Subcutaneous adipose tissue (tissue), 4 donors: ENCODE data around the gene TMX3. TPM values are rescaled to one million over a fixed set of nuclear protein-coding genes. Genes with fewer than 3 reads are reported as not detected.

Source experiments
- total RNA-seq, 4 donors: library from RNA; depleted of rRNA; stranded (reverse); fragments of >200 nt; gene quantifications; one replicate each; pipeline ENCODE4 v1.1.0, GENCODE V29; 2016
- TF ChIP-seq, protein P1 (sequence below): fragments of 450-650 bp; IDR thresholded peaks from one replicate; pipeline ENCODE4 v1.5.1; 2016; ENCODE audit warnings: low read depth, mild to moderate bottlenecking, control low read depth, antibody characterized with exemption, moderate library complexity

Gene TMX3
- total RNA-seq, 4 donors from 2014 or later: 44.6 to 89.8 (median 58.8) TPM

DNA sequence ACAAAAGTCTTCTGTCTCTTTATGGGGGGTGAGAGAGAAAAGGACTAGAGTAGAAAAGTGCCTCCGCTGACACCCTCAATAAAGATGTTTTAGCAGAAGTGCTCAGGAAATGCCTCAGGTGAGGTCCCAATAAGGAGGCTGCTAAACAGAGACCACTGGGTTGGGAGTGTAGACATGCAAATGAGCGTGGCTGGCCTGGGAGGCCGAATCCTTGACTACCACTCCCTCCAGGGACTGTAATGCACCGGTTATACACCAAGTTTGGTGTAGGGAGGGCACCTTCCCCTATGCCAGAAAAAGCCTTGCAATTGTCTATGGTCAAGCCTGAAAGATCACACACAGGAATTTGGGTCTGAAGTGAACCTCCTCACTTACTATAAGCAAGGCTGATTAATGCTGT, 1.8 kb downstream of the TMX3 start:
- TF ChIP-seq, protein P1, sequence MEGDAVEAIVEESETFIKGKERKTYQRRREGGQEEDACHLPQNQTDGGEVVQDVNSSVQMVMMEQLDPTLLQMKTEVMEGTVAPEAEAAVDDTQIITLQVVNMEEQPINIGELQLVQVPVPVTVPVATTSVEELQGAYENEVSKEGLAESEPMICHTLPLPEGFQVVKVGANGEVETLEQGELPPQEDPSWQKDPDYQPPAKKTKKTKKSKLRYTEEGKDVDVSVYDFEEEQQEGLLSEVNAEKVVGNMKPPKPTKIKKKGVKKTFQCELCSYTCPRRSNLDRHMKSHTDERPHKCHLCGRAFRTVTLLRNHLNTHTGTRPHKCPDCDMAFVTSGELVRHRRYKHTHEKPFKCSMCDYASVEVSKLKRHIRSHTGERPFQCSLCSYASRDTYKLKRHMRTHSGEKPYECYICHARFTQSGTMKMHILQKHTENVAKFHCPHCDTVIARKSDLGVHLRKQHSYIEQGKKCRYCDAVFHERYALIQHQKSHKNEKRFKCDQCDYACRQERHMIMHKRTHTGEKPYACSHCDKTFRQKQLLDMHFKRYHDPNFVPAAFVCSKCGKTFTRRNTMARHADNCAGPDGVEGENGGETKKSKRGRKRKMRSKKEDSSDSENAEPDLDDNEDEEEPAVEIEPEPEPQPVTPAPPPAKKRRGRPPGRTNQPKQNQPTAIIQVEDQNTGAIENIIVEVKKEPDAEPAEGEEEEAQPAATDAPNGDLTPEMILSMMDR: no peak

GRCh38 chr18:68707646-68708045, 7.3 kb downstream of the TMX3 start:
- TF ChIP-seq, protein P1: no peak

- TF ChIP-seq, protein P1: no peak
These were observed 9.8 kb downstream of the TMX3 start for GRCh38 chr18:68705119-68705518.

DNA sequence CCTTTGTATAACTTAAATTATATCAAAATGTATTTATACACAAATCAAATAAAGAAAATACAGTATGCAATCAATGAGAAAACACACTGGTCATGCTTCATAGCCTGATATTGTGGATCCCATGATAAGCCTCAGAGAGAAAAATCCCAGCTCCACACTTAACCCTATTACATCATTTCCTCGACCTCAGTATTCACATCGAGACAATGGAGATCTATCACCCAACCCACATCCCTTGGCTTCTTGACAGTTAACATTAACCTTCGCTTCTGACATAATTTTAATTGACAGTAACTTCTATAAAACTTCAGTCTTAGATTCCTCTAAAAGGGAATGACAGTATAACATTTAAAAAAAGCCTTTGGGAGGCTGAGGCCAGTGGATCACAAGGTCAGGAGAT, 11.6 kb downstream of the TMX3 start:
- TF ChIP-seq, protein P1: no peak

DNA sequence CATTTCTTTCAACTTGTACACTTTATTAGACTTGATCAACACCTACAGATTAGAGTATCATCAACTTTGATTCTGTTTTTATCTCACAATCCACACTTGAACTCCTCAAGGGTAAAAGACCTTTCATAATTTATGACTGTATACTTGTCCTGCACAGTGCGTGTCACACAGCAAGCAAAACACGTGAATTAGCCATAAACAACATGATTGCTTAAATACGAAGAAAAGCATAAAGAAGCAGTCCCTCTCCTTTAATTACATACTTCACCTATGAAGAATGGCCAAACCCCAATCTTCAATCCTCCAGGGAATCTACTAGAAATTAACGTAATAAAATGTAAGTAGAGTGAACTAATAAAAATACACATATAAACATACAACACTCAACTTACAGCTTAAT, 13.6 kb downstream of the TMX3 start:
- TF ChIP-seq, protein P1: no peak

GRCh38 chr18:68699043-68699442, 15.9 kb downstream of the TMX3 start:
- TF ChIP-seq, protein P1: no peak

GRCh38 chr18:68696937-68697336, 18.0 kb downstream of the TMX3 start:
- TF ChIP-seq, protein P1: no peak

DNA sequence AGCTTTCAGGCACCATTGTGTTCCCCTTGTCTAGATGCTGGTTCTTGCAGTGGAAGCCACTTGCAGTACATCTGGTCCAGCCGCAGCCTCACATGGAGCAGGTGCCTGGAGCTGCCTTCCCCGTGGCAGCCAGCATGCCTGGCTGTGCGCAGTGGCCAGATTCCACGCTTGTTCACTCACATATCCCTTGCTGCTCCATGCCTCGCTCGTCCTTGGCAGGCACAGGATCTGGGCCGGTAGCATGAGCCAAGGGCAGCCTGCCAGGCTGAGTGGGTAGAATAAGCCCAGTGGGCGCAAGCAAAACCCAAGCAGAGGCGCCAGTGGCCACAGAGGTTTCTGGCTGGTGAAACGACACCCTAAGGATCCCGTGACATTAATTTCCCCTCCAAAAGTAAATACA, 20.6 kb downstream of the TMX3 start:
- TF ChIP-seq, protein P1: no peak
